GM23338 (cell line): ENCODE results near the gene SHB. TPM values are rescaled to one million over a fixed set of nuclear protein-coding genes. Genes with fewer than 3 reads are reported as not detected.

ENCODE experiments used
- ATAC-seq: fragments of 200-7000 bp; cut with Tn5 transposase; 3 replicates; pipeline ENCODE4 v1.9.1; 2020
- DNase-seq: peaks from one replicate; pipeline ENCODE4 v3.0.0-alpha.2; 2015; ENCODE audit warnings: low spot score
- H2AFZ ChIP-seq: fragments of 200-600 bp; sonication (generic); 2 replicates; pipeline ENCODE4 v1.8.0; 2016; ENCODE audit warnings: antibody characterized with exemption, mild to moderate bottlenecking, moderate library complexity
- H3F3A ChIP-seq: fragments of 200-600 bp; sonication (generic); replicated peaks from 2 replicates; pipeline ENCODE4 v1.8.0; 2017; ENCODE audit warnings: antibody characterized with exemption, mixed run types, low read depth
- H3K27ac ChIP-seq: fragments of 200-600 bp; sonication (generic); 2 replicates; pipeline ENCODE4 v1.6.1; 2016; ENCODE audit warnings: low read depth
- H3K27me3 ChIP-seq: fragments of 200-600 bp; sonication (generic); 2 replicates; pipeline ENCODE4 v1.8.0; 2016; ENCODE audit warnings: mild to moderate bottlenecking, mixed run types, moderate library complexity; ENCODE audit not compliant: insufficient read depth
- H3K36me3 ChIP-seq: fragments of 200-600 bp; sonication (generic); 2 replicates; pipeline ENCODE4 v1.8.0; 2016; ENCODE audit warnings: mild to moderate bottlenecking; ENCODE audit not compliant: insufficient read depth
- H3K4me1 ChIP-seq: fragments of 200-600 bp; sonication (generic); 2 replicates; pipeline ENCODE4 v1.8.0; 2016; ENCODE audit warnings: mild to moderate bottlenecking, moderate library complexity; ENCODE audit not compliant: insufficient read depth
- H3K4me2 ChIP-seq: fragments of 200-600 bp; sonication (generic); 2 replicates; pipeline ENCODE4 v1.7.1; 2017; ENCODE audit warnings: mixed run types
- H3K4me3 ChIP-seq: fragments of 200-600 bp; sonication (generic); 2 replicates; pipeline ENCODE4 v1.6.1; 2016; ENCODE audit warnings: mixed run types
- H3K79me2 ChIP-seq: fragments of 200-600 bp; sonication (generic); replicated peaks from 2 replicates; pipeline ENCODE4 v1.8.0; 2017; ENCODE audit warnings: mild to moderate bottlenecking; ENCODE audit not compliant: insufficient read depth
- H3K9me2 ChIP-seq: fragments of 200-600 bp; sonication (generic); 2 replicates; pipeline ENCODE4 v1.8.0; 2017; ENCODE audit not compliant: insufficient read depth
- H4K20me1 ChIP-seq: fragments of 200-600 bp; sonication (generic); replicated peaks from 2 replicates; pipeline ENCODE4 v1.8.0; 2017; ENCODE audit warnings: mild to moderate bottlenecking; ENCODE audit not compliant: insufficient read depth
- H3K27ac Mint-ChIP-seq: 2 replicates; pipeline ENCODE4 v1.8.0; 2020; ENCODE audit warnings: inconsistent platforms, mild to moderate bottlenecking, moderate library complexity, mixed read lengths
- H3K27me3 Mint-ChIP-seq: 3 replicates; pipeline ENCODE4 v1.8.0; 2022; ENCODE audit warnings: low read depth, mild to moderate bottlenecking, moderate library complexity, mixed read lengths, inconsistent platforms; ENCODE audit not compliant: insufficient read depth, poor library complexity
- H3K36me3 Mint-ChIP-seq: 3 replicates; pipeline ENCODE4 v1.8.0; 2021; ENCODE audit warnings: low read depth, mild to moderate bottlenecking, inconsistent platforms, moderate library complexity, mixed read lengths
- H3K4me1 Mint-ChIP-seq: 3 replicates; pipeline ENCODE4 v1.8.0; 2020; ENCODE audit warnings: mild to moderate bottlenecking, inconsistent platforms, mixed read lengths
- H3K4me3 Mint-ChIP-seq: 3 replicates; pipeline ENCODE4 v1.8.0; 2021; ENCODE audit warnings: moderate library complexity, mild to moderate bottlenecking, inconsistent platforms, mixed read lengths
- H3K9me3 Mint-ChIP-seq: 3 replicates; pipeline ENCODE4 v1.8.0; 2020; ENCODE audit warnings: moderate library complexity, mild to moderate bottlenecking, inconsistent platforms, mixed read lengths
- CREB1 ChIP-seq: fragments of 250-450 bp; sonication (Bioruptor Pico); IDR thresholded peaks from 2 replicates; pipeline ENCODE4 v1.5.0; 2020; ENCODE audit warnings: low read depth, mild to moderate bottlenecking, moderate library complexity
- CTCF ChIP-seq, 2 experiments: fragments of 200-600 bp in 1 of 2; sonication (generic) in 1 of 2; conservative IDR thresholded peaks; 2 replicates each; pipeline versions ENCODE4 v1.5.1 to v1.6.1; 2016 to 2017; ENCODE audit warnings: antibody characterized with exemption in 2 of 2, low read depth in 2 of 2, mild to moderate bottlenecking in 2 of 2, moderate library complexity in 1 of 2
- ETS1 ChIP-seq: IDR thresholded peaks from 2 replicates; pipeline ENCODE4 v1.6.1; 2016; ENCODE audit warnings: antibody characterized with exemption
- EZH2 ChIP-seq: fragments of 200-600 bp; sonication (generic); IDR thresholded peaks from one replicate; pipeline ENCODE4 v1.8.0; 2017; ENCODE audit warnings: antibody characterized with exemption, mild to moderate bottlenecking, low read depth; ENCODE audit not compliant: unreplicated experiment
- EZH2phosphoT487 ChIP-seq: fragments of 200-600 bp; sonication (generic); IDR thresholded peaks from one replicate; pipeline ENCODE4 v1.8.1; 2018; ENCODE audit warnings: antibody characterized with exemption; ENCODE audit not compliant: unreplicated experiment
- JUNB ChIP-seq: IDR thresholded peaks from one replicate; pipeline ENCODE4 v1.6.1; 2016; ENCODE audit warnings: antibody characterized with exemption; ENCODE audit not compliant: unreplicated experiment
- NANOG ChIP-seq: IDR thresholded peaks from 2 replicates; pipeline ENCODE4 v1.6.1; 2016; ENCODE audit warnings: antibody characterized with exemption, borderline replicate concordance
- POLR2AphosphoS5 ChIP-seq: IDR thresholded peaks from 2 replicates; pipeline ENCODE4 v1.6.1; 2016; ENCODE audit warnings: antibody characterized with exemption, low read depth
- REST ChIP-seq: IDR thresholded peaks from one replicate; pipeline ENCODE4 v1.6.1; 2018; ENCODE audit warnings: antibody characterized with exemption; ENCODE audit not compliant: unreplicated experiment
- STAT1 ChIP-seq: IDR thresholded peaks from one replicate; pipeline ENCODE4 v1.6.1; 2016; ENCODE audit warnings: antibody characterized with exemption; ENCODE audit not compliant: unreplicated experiment
- ZNF114 ChIP-seq: fragments of 250-450 bp; sonication (Bioruptor Pico); IDR thresholded peaks from 2 replicates; pipeline ENCODE4 v1.5.0; 2020; ENCODE audit warnings: mild to moderate bottlenecking, moderate library complexity
- ZNF331 ChIP-seq: fragments of 250-450 bp; sonication (Bioruptor Pico); IDR thresholded peaks from 2 replicates; pipeline ENCODE4 v1.5.0; 2020; ENCODE audit warnings: low read depth, mild to moderate bottlenecking, moderate library complexity
- ZNF462 ChIP-seq: fragments of 250-450 bp; sonication (Bioruptor Pico); IDR thresholded peaks from 2 replicates; pipeline ENCODE4 v1.5.0; 2020; ENCODE audit warnings: mild to moderate bottlenecking, moderate library complexity
- polyA plus RNA-seq: library from polyadenylated mRNA; unstranded; fragments of >200 nt; fragmentation: Nextera tagmentation; extraction: Ambion mirVana; gene quantifications from 2 replicates; pipeline ENCODE4 v1.2.1, GENCODE V29; 2016
- total RNA-seq: library from RNA; depleted of rRNA; stranded (reverse); fragments of >200 nt; shearing (Covaris generic); gene quantifications from 2 replicates; pipeline ENCODE4 v1.2.3, GENCODE V29; 2014

SHB gene
- total and polyA plus RNA-seq, 2 experiments from 2014 or later = 1.5 to 14.0 TPM

- H3K36me3 ChIP-seq = no peaks in the 10 kb centered on the region
These were observed 141.9 kb downstream of the SHB start for GRCh38 chr9:37927132-37927531.

More at GRCh38 chr9:37927132-37927531, 141.9 kb downstream of the SHB start:
- DNase-seq (no peak), ATAC-seq (no peak)
- Mint-ChIP-seq H3K27me3 (peaks cover 11% of the 10 kb centered on the region), H3K9me3 (no peaks in the 10 kb centered on the region; the same call in 2 of the 3 replicates), H3K4me3 (no peak overlapping the region), H3K27ac (no peak overlapping the region), H3K36me3 (no peaks in the 10 kb centered on the region), H3K4me1 (peaks cover 32% of the 10 kb centered on the region)
- Histone ChIP-seq H3K4me2 (no peak overlapping the region), H3K9me2 (0 out of 2 replicates have a peak, but pooled peaks cover 5% of the 10 kb centered on the region), H3K4me1 (peaks cover 6% of the 10 kb centered on the region; the same call in 1 of the 2 replicates), H3F3A (no peaks in the 10 kb centered on the region), H4K20me1 (no peaks in the 10 kb centered on the region), H3K27me3 (no peaks in the 10 kb centered on the region), H3K4me3 (no peak overlapping the region), H2AFZ (no peak overlapping the region), H3K79me2 (no peaks in the 10 kb centered on the region), H3K27ac (no peak overlapping the region)
- TF ChIP-seq ZNF331 (no peak), CREB1 (CRISPR knock-in tag) (no peak), REST (no peak), STAT1 (no peak), JUNB (no peak), ETS1 (no peak), EZH2 (no peak), ZNF462 (CRISPR knock-in tag) (no peak), EZH2phosphoT487 (no peak), CTCF (conservative IDR thresholded peaks at IDR 0.05; ENCODE audit: low read depth in 2 of 2) (no peak), ZNF114 (no peak), POLR2AphosphoS5 (no peak), NANOG (no peak)
